Measurements from ENCODE around the gene RD3L. TPM values are rescaled to one million over a fixed set of nuclear protein-coding genes. Genes with fewer than 3 reads are reported as not detected.

The RD3L gene
- total and polyA plus RNA-seq, 2 of the 4 experiments (the other 2 are of a cell fraction), result not detected

DNA sequence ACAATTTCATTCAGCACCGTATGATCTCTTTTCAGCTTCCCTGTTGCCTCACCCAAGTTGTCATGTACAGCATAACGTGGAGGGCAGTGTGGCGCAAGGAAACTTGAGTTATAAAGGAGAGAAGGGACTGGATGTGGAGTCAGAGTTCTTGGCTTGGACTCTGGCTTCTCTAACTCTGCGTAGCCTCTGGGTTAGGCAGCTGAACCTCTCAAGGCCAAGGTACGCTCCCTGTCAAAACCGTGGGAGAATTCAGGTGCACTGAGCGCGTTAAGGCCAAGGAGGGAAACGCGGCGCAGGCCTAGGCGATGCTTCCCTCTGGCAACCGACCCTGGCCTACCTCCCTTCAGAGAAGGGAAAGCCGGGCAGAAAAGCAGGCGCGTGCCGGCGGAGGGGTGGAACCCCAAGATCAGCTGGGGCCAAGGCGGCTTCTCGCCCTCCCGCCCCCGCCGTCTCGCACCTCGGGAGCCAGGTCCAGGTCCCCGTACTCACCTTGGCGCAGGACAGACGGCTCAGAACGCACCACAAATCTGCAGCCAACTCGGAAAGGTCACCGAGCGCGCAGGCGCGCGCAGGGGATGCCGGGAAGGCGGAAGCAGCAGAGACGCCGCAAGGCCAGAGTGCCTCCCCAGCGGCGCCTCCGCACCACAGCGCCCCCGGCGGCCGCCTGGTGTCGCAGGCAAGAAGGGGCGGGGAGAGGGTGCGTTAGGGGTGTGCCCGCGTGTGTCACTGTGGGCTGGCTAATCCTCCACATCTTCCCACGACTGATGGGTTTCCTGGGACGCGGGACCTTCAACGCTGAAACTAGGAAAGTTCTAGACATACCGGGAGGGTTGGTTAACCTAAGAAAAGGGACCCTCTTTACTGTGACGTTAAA is 21.1 kb downstream of the RD3L start:
- Histone ChIP-seq H2BK5ac (ENCODE audit: low read depth, low read length, poor library complexity, severe bottlenecking) (peak overlapping the region; percentile 31), H3K4ac (ENCODE audit: low read depth, low read length) (peak overlapping the region; percentile 73), H3K14ac (replicated peaks; ENCODE audit: low read depth, low read length) (peak overlapping the region; percentile 54; the same call in 1 of the 2 replicates), H2BK20ac (ENCODE audit: low read depth, low read length) (no peak overlapping the region), H3K4me3 (ENCODE audit: insufficient read depth, low read depth, low read length) (peak overlapping the region; percentile 97), H2BK15ac (ENCODE audit: low read depth, low read length) (no peak overlapping the region), H3K27ac (ENCODE audit: insufficient read depth, low read length) (peak overlapping the region; percentile 77), H4K8ac (ENCODE audit: low read depth in 2 of 2, low read length in 2 of 2) (peak overlapping the region; percentile 89 to 92), H3K9me3 (ENCODE audit: control insufficient read depth, insufficient read depth, low read length) (no peaks in the 10 kb centered on the region), H3K4me1 (ENCODE audit: control insufficient read depth, insufficient read depth, low read length) (no peaks in the 10 kb centered on the region), H3K9ac (ENCODE audit: low read depth, low read length) (peak overlapping the region; percentile 97), H3K56ac (ENCODE audit: extremely low read depth, insufficient read depth, low read length) (peak overlapping the region; percentile 54; the same call in 1 of the 2 replicates), H2BK120ac (ENCODE audit: low read depth, low read length) (no peak overlapping the region), H4K20me1 (ENCODE audit: insufficient read depth, low read length) (peaks cover 30% of the 10 kb centered on the region; the same call in 1 of the 2 replicates), H3K36me3 (ENCODE audit: control insufficient read depth, insufficient read depth, low read length) (peaks cover 7% of the 10 kb centered on the region), H3K18ac (ENCODE audit: low read depth, low read length) (no peak overlapping the region), H3K79me1 (ENCODE audit: low read depth in 1 of 2, low read length in 2 of 2) (peaks cover 10 to 33% of the 10 kb centered on the region in 2 experiments; a peak in 3 of 4 replicates), H3K4me2 (ENCODE audit: low read depth, low read length) (peak overlapping the region; percentile 99), H3K23ac (ENCODE audit: low read depth, low read length) (peak overlapping the region; percentile 43; the same call in 1 of the 2 replicates), H4K5ac (ENCODE audit: low read depth, low read length) (peak overlapping the region; percentile 87), H4K91ac (ENCODE audit: insufficient read depth, low read depth, low read length) (peak overlapping the region; percentile 37; the same call in 1 of the 2 replicates), H2AFZ (replicated peaks; ENCODE audit: low read length, poor library complexity) (peak overlapping the region; percentile 98), H3K9me1 (ENCODE audit: insufficient read depth, low read length) (no peaks in the 10 kb centered on the region), H2AK5ac (ENCODE audit: low read depth, low read length) (peak overlapping the region; percentile 81), H3K27me3 (ENCODE audit: control insufficient read depth, insufficient read depth, low read length) (peaks cover 5% of the 10 kb centered on the region; the same call in 1 of the 2 replicates), H2AK9ac (replicated peaks; ENCODE audit: low read depth, low read length, poor library complexity) (peak overlapping the region; percentile 91)
- in situ Hi-C loops (cut with MboI; ENCODE audit: low sequenced_read_pairs), result no loop called here
- intact Hi-C loops (cut with micrococcal nuclease), result loop anchor here (5.0 kb wide), 1 partner anchor 114 kb away; no protein-coding TSS in a partner anchor
- POLR2A ChIA-PET (ENCODE audit: unreplicated experiment), result no interaction called here
- TF ChIP-seq NFE2L2 (IDR thresholded peaks at IDR 0.05; ENCODE audit: low read depth, low read length) (no peak), BHLHE40 (IDR thresholded peaks at IDR 0.05; ENCODE audit: low read depth, low read length) (peak; percentile 55), SMC3 (IDR thresholded peaks at IDR 0.05; ENCODE audit: low read depth, low read length) (0 out of 2 replicates have a peak, but pooled peaks have one; percentile 12), MXI1 (IDR thresholded peaks at IDR 0.05; ENCODE audit: borderline replicate concordance, low read depth, low read length) (no peak), FOS (IDR thresholded peaks at IDR 0.05; ENCODE audit: low read depth, low read length) (0 out of 2 replicates have a peak, but pooled peaks have one; percentile 11), POLR2A (IDR thresholded peaks at IDR 0.05; ENCODE audit: low read depth, low read length) (peak; percentile 46; the same call in 1 of the 2 replicates), CEBPB (IDR thresholded peaks at IDR 0.05; ENCODE audit: low read depth, low read length) (0 out of 2 replicates have a peak, but pooled peaks have one; percentile 19), MAZ (IDR thresholded peaks at IDR 0.05; ENCODE audit: borderline replicate concordance, low read depth, low read length) (peak; percentile 97), RCOR1 (IDR thresholded peaks at IDR 0.05; ENCODE audit: insufficient replicate concordance, low read length) (no peak), RFX5 (IDR thresholded peaks at IDR 0.05; ENCODE audit: low read depth, low read length) (no peak), RAD21 (IDR thresholded peaks at IDR 0.05; ENCODE audit: low read length) (peak; percentile 52)
- TF ChIP-seq, protein P1, sequence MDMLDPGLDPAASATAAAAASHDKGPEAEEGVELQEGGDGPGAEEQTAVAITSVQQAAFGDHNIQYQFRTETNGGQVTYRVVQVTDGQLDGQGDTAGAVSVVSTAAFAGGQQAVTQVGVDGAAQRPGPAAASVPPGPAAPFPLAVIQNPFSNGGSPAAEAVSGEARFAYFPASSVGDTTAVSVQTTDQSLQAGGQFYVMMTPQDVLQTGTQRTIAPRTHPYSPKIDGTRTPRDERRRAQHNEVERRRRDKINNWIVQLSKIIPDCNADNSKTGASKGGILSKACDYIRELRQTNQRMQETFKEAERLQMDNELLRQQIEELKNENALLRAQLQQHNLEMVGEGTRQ (IDR thresholded peaks at IDR 0.05; ENCODE audit: low read depth, low read length), result no peak; the same call in 1 of the 2 replicates
- TF ChIP-seq, protein P2, sequence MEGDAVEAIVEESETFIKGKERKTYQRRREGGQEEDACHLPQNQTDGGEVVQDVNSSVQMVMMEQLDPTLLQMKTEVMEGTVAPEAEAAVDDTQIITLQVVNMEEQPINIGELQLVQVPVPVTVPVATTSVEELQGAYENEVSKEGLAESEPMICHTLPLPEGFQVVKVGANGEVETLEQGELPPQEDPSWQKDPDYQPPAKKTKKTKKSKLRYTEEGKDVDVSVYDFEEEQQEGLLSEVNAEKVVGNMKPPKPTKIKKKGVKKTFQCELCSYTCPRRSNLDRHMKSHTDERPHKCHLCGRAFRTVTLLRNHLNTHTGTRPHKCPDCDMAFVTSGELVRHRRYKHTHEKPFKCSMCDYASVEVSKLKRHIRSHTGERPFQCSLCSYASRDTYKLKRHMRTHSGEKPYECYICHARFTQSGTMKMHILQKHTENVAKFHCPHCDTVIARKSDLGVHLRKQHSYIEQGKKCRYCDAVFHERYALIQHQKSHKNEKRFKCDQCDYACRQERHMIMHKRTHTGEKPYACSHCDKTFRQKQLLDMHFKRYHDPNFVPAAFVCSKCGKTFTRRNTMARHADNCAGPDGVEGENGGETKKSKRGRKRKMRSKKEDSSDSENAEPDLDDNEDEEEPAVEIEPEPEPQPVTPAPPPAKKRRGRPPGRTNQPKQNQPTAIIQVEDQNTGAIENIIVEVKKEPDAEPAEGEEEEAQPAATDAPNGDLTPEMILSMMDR (conservative IDR thresholded peaks at IDR 0.05; ENCODE audit: low read depth, low read length), result peak; percentile 99
- WGBS, 2 experiments (ENCODE audit: extremely low coverage in 2 of 2, insufficient read length in 1 of 2), result 0% methylated on average over 21 of the region's 58 CpGs; no CpG with 5 or more reads in 1 of the 2 experiments
- ATAC-seq (ENCODE audit: low read depth) (peak; percentile 100), DNase-seq (peak; percentile 89)
- BruUV-seq (replicated peaks), result TSS peak; percentile 60
- CTCF ChIA-PET, result interaction anchor here (0.7 to 1.3 kb wide), 3 partner anchors 11 to 96 kb away, joined by 3 to 4 read pairs (median 3); no protein-coding TSS in a partner anchor
- dilution Hi-C loops (cut with HindIII; ENCODE audit: low sequenced_read_pairs, unreplicated experiment), result no loop called here
